Mesenchymal stem cell (in vitro differentiated cells and primary cell): Measurements from ENCODE around the gene VEPH1.

ENCODE experiments used
- DNase-seq: peaks from one replicate; pipeline ENCODE4 v3.0.0-alpha.2; 2013
- H2AFZ ChIP-seq: one replicate; pipeline ENCODE4 v1.6.1; 2013; ENCODE audit warnings: low read depth, mild to moderate bottlenecking, control low read depth, inconsistent platforms, low read length, moderate library complexity
- H2AK5ac ChIP-seq: 2 replicates; pipeline ENCODE4 v1.6.1; 2013; ENCODE audit warnings: low read length, moderate library complexity, mild to moderate bottlenecking, inconsistent platforms; ENCODE audit not compliant: severe bottlenecking
- H2BK120ac ChIP-seq: one replicate; pipeline ENCODE4 v1.6.1; 2013; ENCODE audit warnings: low read depth, mild to moderate bottlenecking, inconsistent platforms, low read length, moderate library complexity
- H2BK12ac ChIP-seq, 2 experiments: one replicate each; pipeline ENCODE4 v1.6.1; 2013; ENCODE audit warnings: inconsistent platforms in 2 of 2, low read length in 2 of 2, mild to moderate bottlenecking in 2 of 2, moderate library complexity in 2 of 2, control low read depth in 1 of 2
- H2BK15ac ChIP-seq: one replicate; pipeline ENCODE4 v1.6.1; 2013; ENCODE audit warnings: mild to moderate bottlenecking, low read depth, inconsistent platforms; ENCODE audit not compliant: poor library complexity, severe bottlenecking
- H2BK5ac ChIP-seq: 2 replicates; pipeline ENCODE4 v1.6.1; 2013; ENCODE audit warnings: low read depth, mild to moderate bottlenecking, low read length, control low read depth, inconsistent platforms; ENCODE audit not compliant: poor library complexity, severe bottlenecking
- H3K14ac ChIP-seq, 2 experiments: one replicate each; pipeline ENCODE4 v1.6.1; 2013; ENCODE audit warnings: inconsistent platforms in 2 of 2, low read length in 2 of 2, control low read depth in 1 of 2, mild to moderate bottlenecking in 1 of 2, moderate library complexity in 1 of 2
- H3K18ac ChIP-seq, 2 experiments: one replicate each; pipeline ENCODE4 v1.6.1; 2013; ENCODE audit warnings: inconsistent platforms in 2 of 2, low read length in 2 of 2, control low read depth in 1 of 2, low read depth in 1 of 2, mild to moderate bottlenecking in 1 of 2
- H3K23ac ChIP-seq, 2 experiments: one replicate each; pipeline ENCODE4 v1.6.1; 2013; ENCODE audit warnings: inconsistent platforms in 2 of 2, low read length in 2 of 2, mild to moderate bottlenecking in 2 of 2, moderate library complexity in 2 of 2, control low read depth in 1 of 2
- H3K27ac ChIP-seq: 2 replicates; pipeline ENCODE4 v1.5.1; 2013; ENCODE audit warnings: mild to moderate bottlenecking, moderate library complexity, low read length, control low read depth, inconsistent platforms; ENCODE audit not compliant: poor library complexity, severe bottlenecking
- H3K27me3 ChIP-seq, 2 experiments: 2 replicates each; pipeline versions ENCODE4 v1.6.1 to v1.7.0; 2013; ENCODE audit warnings: low read length in 2 of 2, mild to moderate bottlenecking in 2 of 2, moderate library complexity in 2 of 2, control low read depth in 1 of 2, inconsistent platforms in 1 of 2; ENCODE audit not compliant: control insufficient read depth in 1 of 2, insufficient read depth in 1 of 2
- H3K36me3 ChIP-seq, 2 experiments: 2 replicates each; pipeline versions ENCODE4 v1.6.1 to v1.7.0; 2013; ENCODE audit warnings: low read length in 2 of 2, control low read depth in 1 of 2, inconsistent platforms in 1 of 2, low read depth in 1 of 2, mild to moderate bottlenecking in 1 of 2; ENCODE audit not compliant: insufficient read depth in 2 of 2, control insufficient read depth in 1 of 2
- H3K4ac ChIP-seq, 2 experiments: one replicate each; pipeline ENCODE4 v1.6.1; 2013; ENCODE audit warnings: inconsistent platforms in 2 of 2, low read length in 2 of 2, mild to moderate bottlenecking in 2 of 2, moderate library complexity in 2 of 2, control low read depth in 1 of 2, low read depth in 1 of 2
- H3K4me1 ChIP-seq: 2 replicates; pipeline ENCODE4 v1.6.1; 2013; ENCODE audit warnings: low read depth, low read length, control low read depth; ENCODE audit not compliant: control insufficient read depth, insufficient read depth
- H3K4me2 ChIP-seq: 2 replicates; pipeline ENCODE4 v1.6.1; 2013; ENCODE audit warnings: low read length, mild to moderate bottlenecking, inconsistent platforms; ENCODE audit not compliant: poor library complexity, severe bottlenecking
- H3K4me3 ChIP-seq, 2 experiments: 2 replicates each; pipeline versions ENCODE4 v1.5.1 to v1.7.0; 2013; ENCODE audit warnings: low read length in 2 of 2, mild to moderate bottlenecking in 2 of 2, control low read depth in 1 of 2, low read depth in 1 of 2; ENCODE audit not compliant: insufficient read depth in 1 of 2
- H3K79me1 ChIP-seq: replicated peaks from 2 replicates; pipeline ENCODE4 v1.6.1; 2013; ENCODE audit warnings: mild to moderate bottlenecking, control low read depth, low read length, inconsistent platforms; ENCODE audit not compliant: poor library complexity, severe bottlenecking
- H3K9ac ChIP-seq: 2 replicates; pipeline ENCODE4 v1.7.0; 2013; ENCODE audit warnings: mild to moderate bottlenecking, low read length, moderate library complexity
- H3K9me3 ChIP-seq: 2 replicates; pipeline ENCODE4 v1.7.0; 2013; ENCODE audit warnings: mild to moderate bottlenecking, low read length; ENCODE audit not compliant: control insufficient read depth
- H4K8ac ChIP-seq: one replicate; pipeline ENCODE4 v1.6.1; 2013; ENCODE audit warnings: inconsistent platforms, mild to moderate bottlenecking, low read length, moderate library complexity
- H4K91ac ChIP-seq: one replicate; pipeline ENCODE4 v1.6.1; 2013; ENCODE audit warnings: mild to moderate bottlenecking, low read length, inconsistent platforms
- WGBS: methylation state at CpG from one replicate; pipeline ENCODE4 v1.1.7; 2013; ENCODE audit warnings: mixed read lengths; 5-methylcytosine and 5-hydroxymethylcytosine counted together

VEPH1 gene

DNA sequence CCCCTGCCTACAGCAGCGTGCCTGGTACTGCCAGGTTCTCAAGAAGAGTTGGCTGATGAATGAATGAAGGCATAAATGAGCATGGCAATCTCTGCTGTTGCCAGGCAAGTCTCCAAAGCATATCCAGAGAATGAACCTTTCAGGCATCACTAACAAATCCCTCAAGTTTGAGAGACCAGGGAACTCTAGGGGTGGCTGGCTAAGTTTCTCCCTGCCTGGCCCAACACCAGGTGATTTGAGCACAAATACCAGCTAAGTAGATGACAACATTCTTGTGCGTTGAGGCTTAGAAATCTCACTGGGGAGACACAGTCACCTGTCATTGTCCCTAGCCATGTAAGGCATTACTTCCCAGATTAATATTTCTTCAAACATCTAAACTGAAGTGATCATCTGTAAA is 147.9 kb downstream of the VEPH1 start:
- Histone ChIP-seq H3K4me3 (no peak overlapping the region), H3K4me2 (no peak overlapping the region), H3K4ac (no peak overlapping the region), H4K91ac (no peak overlapping the region), H3K14ac (no peak overlapping the region), H3K9ac (peak overlapping the region; percentile 20), H2AFZ (no peak overlapping the region), H3K36me3 (no peaks in the 10 kb centered on the region), H3K27ac (no peak overlapping the region), H2BK5ac (no peak overlapping the region), H2BK120ac (no peak overlapping the region), H3K23ac (no peak overlapping the region), H3K4me1 (peaks cover 5% of the 10 kb centered on the region), H2BK15ac (no peak overlapping the region), H3K9me3 (no peaks in the 10 kb centered on the region), H3K27me3 (no peaks in the 10 kb centered on the region), H3K18ac (no peak overlapping the region), H2BK12ac (no peak overlapping the region), H3K79me1 (peaks cover 1% of the 10 kb centered on the region), H4K8ac (no peak overlapping the region), H2AK5ac (no peak overlapping the region)
- 79% methylated on average over 2 of the region's 2 CpGs for WGBS
- no peak for DNase-seq

DNA sequence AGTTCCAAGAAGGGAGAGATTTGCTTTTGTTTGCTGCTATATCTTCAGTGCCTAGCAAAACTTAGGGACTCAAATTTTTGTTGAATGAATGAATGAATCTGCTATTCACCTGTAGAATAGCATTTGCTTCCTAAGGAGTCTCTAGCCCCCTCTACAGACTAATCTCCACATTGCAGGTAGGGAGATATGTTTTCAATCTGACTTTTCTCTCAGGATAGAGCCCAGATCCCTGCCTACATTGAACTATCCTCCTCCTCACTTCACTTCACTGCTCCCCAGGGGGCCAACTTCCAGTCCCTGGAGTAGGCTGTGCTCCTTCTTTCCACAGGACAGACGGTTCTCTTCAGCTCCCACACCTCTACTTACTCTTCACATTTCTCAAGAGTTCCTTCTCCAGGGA is 148.5 kb downstream of the VEPH1 start:
- Histone ChIP-seq H3K4me3 (no peak overlapping the region), H2BK15ac (no peak overlapping the region), H2AFZ (no peak overlapping the region), H2BK12ac (no peak overlapping the region), H2AK5ac (no peak overlapping the region), H3K9me3 (no peaks in the 10 kb centered on the region), H3K14ac (no peak overlapping the region), H3K4ac (no peak overlapping the region), H4K8ac (no peak overlapping the region), H3K79me1 (peaks cover 1% of the 10 kb centered on the region), H3K18ac (no peak overlapping the region), H2BK5ac (no peak overlapping the region), H3K9ac (peak overlapping the region; percentile 20), H3K4me1 (peaks cover 5% of the 10 kb centered on the region), H3K27me3 (no peaks in the 10 kb centered on the region), H4K91ac (no peak overlapping the region), H3K36me3 (no peaks in the 10 kb centered on the region), H3K27ac (no peak overlapping the region), H3K4me2 (no peak overlapping the region), H3K23ac (no peak overlapping the region), H2BK120ac (no peak overlapping the region)
- 6% methylated on average over 1 of the region's 1 CpG for WGBS
- DNase-seq = no peak

DNA sequence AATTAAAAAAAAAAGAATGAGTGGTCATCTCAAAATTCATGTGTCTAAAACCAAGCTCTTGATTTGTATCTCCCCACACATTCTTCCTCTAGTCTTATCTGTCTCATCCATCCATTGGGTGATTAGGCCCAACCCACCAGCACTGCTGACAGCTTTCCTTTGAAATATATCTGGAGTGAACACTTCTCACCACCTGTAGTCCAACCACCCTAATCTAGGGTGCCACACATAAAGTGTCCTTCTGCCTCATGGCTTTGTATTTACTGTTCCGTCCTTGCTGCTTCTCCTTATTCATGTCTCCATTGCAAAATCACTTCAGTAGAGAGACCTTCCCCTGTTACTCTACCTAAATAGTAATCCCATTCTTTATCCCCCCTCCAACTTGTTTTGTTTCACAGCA is 149.0 kb downstream of the VEPH1 start:
- Histone ChIP-seq H3K27me3 (no peaks in the 10 kb centered on the region), H3K4ac (no peak overlapping the region), H2AFZ (no peak overlapping the region), H3K18ac (no peak overlapping the region), H3K4me1 (peaks cover 5% of the 10 kb centered on the region), H3K4me3 (no peak overlapping the region), H2BK12ac (no peak overlapping the region), H3K23ac (no peak overlapping the region), H2BK120ac (no peak overlapping the region), H3K36me3 (no peaks in the 10 kb centered on the region), H2BK5ac (no peak overlapping the region), H3K9me3 (no peaks in the 10 kb centered on the region), H3K14ac (no peak overlapping the region), H3K79me1 (peaks cover 1% of the 10 kb centered on the region), H3K9ac (no peak overlapping the region), H4K91ac (no peak overlapping the region), H3K4me2 (no peak overlapping the region), H2AK5ac (no peak overlapping the region), H2BK15ac (no peak overlapping the region), H3K27ac (no peak overlapping the region), H4K8ac (no peak overlapping the region)
- 100% methylated on average over 1 of the region's 1 CpG for WGBS
- no peak for DNase-seq

DNA sequence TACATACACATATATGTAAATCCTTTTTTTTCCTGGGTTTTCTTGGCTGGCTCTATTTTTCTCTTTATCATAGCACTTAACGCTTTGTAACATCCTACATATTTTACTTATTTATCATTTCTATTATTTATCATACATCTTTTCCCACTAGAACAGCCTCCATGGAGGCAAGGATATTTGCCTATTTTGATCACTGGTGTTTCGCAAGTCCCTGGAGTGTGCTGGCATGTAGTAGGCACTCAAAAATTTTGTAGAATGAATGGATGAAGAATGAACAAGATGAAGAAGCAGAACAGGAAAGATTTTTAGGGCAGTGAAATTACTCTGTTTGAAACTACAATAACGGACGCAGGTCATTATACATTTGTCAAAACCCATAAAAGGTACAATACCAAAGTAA is 149.6 kb downstream of the VEPH1 start:
- H3K4ac ChIP-seq = no peak overlapping the region
- no peak overlapping the region for H3K4me3 ChIP-seq
- H2BK120ac ChIP-seq = no peak overlapping the region
- H3K23ac ChIP-seq = no peak overlapping the region
- H4K91ac ChIP-seq = no peak overlapping the region
- H3K18ac ChIP-seq = no peak overlapping the region
- no peaks in the 10 kb centered on the region for H3K27me3 ChIP-seq
- H3K27ac ChIP-seq = no peak overlapping the region
- no peak overlapping the region for H2AK5ac ChIP-seq
- WGBS = 73% methylated on average over 4 of the region's 4 CpGs
- no peaks in the 10 kb centered on the region for H3K36me3 ChIP-seq
- H2AFZ ChIP-seq = no peak overlapping the region
- no peak overlapping the region for H2BK5ac ChIP-seq
- H3K9me3 ChIP-seq = no peaks in the 10 kb centered on the region
- no peak overlapping the region for H3K9ac ChIP-seq
- no peak overlapping the region for H2BK12ac ChIP-seq
- H2BK15ac ChIP-seq = no peak overlapping the region
- H3K14ac ChIP-seq = no peak overlapping the region
- peaks cover under 1% of the 10 kb centered on the region for H3K79me1 ChIP-seq
- H3K4me1 ChIP-seq = peaks cover 4% of the 10 kb centered on the region
- H4K8ac ChIP-seq = no peak overlapping the region
- no peak overlapping the region for H3K4me2 ChIP-seq
- no peak for DNase-seq
